GM21529 (cell line): ENCODE data around the gene LRCH1.
"Not testable (repeated sequence)": the region's sequence is repeated elsewhere in the genome, so short reads cannot be mapped to it uniquely, and the experiment has no call there.

ENCODE experiments used
- ATAC-seq: cut with Tn5 transposase; IDR thresholded peaks from one replicate; pipeline ENCODE4 v1.9.1; 2021; ENCODE audit not compliant: unreplicated experiment

Gene LRCH1, protein sequence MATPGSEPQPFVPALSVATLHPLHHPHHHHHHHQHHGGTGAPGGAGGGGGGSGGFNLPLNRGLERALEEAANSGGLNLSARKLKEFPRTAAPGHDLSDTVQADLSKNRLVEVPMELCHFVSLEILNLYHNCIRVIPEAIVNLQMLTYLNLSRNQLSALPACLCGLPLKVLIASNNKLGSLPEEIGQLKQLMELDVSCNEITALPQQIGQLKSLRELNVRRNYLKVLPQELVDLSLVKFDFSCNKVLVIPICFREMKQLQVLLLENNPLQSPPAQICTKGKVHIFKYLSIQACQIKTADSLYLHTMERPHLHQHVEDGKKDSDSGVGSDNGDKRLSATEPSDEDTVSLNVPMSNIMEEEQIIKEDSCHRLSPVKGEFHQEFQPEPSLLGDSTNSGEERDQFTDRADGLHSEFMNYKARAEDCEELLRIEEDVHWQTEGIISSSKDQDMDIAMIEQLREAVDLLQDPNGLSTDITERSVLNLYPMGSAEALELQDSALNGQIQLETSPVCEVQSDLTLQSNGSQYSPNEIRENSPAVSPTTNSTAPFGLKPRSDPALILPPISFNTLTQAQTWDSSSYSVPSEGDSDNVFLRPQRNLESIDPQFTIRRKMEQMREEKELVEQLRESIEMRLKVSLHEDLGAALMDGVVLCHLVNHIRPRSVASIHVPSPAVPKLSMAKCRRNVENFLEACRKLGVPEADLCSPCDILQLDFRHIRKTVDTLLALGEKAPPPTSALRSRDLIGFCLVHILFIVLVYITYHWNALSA

DNA sequence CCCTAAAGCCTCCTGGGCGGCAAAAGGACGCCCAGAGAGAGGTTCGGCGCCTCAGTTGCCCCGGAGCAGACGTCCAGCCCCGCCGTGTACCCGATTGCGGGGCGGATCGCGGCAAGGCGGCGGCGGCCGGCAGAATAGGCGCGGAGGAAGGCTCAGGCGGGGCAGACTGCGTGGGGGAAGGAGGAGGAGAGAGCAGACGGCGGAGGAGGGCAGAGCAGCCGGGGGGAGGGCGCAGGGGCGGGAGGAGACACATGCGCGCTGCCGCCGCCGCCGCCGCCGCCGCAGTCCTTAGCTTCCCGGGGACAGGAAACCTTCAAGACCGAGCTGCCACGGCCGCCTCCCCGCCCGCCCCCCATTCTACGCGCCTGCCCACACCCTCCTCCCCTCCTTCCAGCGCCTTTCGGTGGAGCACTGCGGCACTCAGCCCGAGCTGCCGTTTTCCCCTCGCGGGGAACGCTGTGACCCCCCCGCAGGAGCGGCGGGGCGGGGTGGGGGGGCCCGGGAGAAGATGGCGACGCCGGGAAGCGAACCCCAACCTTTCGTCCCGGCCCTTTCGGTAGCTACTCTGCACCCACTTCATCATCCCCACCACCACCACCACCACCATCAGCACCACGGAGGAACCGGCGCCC lies at the start of gene LRCH1:
Gene LRCH1, plus strand, starts transcription at position 282 of the 632 bp plus-strand sequence. Its CDS starts 227 bp downstream, at position 509.
- peak; percentile 59 for ATAC-seq

DNA sequence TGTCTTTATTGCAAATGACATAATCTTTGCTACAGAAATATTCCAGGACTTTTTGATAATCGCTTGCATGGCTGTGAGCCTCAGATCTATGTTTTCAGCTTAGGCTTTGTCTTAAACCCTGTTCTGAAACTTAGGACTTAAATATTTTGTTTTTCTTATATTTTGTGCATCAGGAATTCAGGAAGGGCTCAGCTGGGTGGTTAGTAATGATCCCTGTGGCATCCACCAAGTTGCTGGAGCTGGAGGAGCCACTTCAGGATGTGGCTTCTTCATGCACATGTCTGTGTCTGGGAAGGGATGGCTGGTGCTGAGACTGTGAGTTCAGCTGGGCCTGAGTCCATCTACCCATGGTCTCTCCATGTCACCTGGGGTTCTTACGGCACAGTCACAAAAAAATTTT lies 48.9 kb upstream of the LRCH1 start:
- no peak for ATAC-seq

- ATAC-seq: no peak
These were observed 45.0 kb upstream of the LRCH1 start for GRCh38 chr13:46507981-46508380.

DNA sequence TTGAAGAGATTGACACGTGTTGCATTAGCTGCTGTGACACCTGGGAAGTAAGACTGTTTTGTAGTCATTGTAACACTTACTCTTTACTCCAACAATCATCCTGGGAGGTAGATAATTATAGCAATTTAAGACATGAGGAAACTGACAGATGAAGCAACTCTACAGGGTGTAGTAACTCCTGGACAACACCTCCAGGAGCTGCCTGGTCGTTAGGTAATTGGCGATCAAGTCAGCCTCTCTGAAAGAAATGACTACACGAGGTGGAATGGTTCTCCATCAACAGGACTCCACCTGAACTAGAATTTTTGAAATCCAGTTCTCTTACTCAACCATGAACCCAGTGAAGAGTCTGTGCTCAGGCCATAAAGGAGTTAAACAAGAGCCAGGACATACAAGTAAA lies 43.0 kb upstream of the LRCH1 start:
- no peak for ATAC-seq

GRCh38 chr13:46515803-46516202 lies 37.2 kb upstream of the LRCH1 start:
- ATAC-seq: no peak

DNA sequence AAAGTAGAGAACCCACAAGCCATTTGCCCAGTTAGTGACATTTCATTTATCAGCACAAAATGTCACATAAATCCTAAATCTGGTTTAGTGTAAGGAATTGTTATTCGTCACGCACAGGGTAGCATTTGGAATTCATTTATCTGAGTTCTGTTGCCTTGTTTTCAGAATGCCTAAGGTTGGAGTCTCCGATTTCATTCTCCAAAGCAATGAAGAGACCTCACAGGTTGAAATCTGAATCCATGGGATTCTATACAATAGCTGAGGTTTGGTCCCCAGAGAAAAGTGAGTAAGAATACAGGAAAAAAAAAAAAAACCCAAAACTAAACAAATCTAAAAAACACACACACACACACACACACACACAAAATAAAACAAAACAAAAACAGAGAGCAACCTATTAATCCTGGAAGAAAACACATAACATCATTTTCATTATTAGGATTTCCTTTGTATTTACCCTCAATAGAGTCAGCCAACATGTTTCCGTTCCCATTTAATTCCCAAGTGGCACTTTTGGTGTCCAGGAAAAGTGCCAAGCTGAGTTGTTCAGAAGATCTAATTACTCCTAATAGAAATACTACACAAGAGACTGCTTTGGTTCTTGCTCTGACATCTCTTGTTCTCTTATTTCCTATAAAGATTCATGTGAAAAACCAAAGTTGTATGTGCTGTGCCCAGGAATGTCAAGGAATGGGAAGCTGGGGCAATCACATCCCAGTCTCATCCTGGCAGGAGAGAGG lies 36.2 kb upstream of the LRCH1 start:
- no peak for ATAC-seq

DNA sequence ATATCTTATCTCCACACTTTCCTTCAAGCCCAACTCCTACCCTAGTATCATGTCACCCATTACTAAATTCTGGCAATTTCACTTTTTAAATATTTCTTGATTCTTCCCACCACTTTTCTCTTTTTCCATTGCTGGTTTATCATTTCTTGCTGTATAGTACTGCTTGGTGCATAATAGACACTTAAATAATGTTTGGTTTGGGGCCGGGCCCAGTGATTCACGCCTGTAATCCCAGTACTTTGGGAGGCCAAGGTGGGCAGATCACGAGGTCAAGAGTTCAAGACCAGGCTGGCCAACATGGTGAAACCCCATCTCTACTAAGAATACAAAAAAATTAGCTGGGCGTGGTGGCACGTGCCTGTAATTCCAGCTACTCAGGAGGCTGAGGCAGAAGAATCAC lies 35.2 kb upstream of the LRCH1 start:
- ATAC-seq: not testable (repeated sequence)

- no peak for ATAC-seq
These were observed 33.8 kb upstream of the LRCH1 start for GRCh38 chr13:46519182-46519581.

- no peak for ATAC-seq
These were observed 32.8 kb upstream of the LRCH1 start for GRCh38 chr13:46520166-46520565.

DNA sequence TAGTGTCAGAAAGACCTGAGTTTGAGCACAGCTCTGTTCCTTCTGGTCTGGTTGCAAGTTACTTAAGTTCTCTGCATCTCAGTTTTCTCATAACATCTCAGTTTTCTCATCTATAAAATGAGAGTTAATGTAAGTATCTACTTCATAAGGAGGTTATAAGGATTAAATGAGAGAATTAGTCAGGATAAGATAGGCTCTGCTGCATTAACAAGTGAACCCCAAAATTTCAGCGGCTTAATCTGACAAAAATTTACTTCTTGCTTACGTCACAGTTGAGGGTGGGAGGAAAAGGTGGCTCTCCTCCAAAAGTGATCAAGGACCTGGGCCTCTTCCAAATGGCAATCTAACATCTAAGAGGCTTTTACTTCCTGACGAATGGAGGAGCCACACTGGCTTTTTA lies 31.5 kb upstream of the LRCH1 start:
- no peak for ATAC-seq

DNA sequence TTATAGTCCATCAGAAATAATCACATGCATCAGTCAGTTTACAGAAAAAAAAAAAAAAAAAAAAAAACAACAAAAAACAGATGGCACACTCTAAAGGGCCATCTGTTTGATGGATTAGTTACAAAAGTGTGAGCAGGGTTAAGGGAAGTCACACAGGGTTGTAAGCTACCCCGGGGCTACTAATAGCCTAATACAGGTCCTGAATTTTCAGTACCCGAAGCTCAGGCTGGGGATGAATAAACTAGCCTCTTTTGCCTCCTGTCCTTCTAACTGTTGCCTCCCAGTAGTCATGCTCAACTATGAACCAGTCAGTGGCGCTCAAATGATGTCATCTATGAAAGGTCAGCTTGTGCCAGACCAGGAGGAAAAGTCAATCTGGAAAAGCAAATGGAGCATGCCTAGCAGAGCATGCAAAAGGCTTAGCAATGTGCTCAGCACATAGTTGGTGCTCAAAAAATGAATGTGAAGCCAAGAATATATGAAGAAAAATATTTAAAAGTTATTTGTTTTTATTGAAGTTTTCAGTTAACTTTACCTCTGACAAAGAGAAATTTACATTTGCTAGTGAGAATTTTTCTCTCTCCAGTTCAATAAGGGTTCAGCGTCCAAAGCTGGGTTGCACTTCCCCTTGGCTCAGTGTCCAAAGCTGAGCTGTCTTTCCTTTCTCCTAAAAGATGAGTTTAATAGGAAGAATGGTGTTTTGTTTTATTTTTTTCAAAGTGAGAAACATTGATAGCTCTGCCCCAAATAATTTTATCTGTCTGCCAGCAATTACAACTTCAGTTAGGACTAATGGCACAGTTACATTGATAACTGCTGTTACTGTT lies 30.8 kb upstream of the LRCH1 start:
- no peak for ATAC-seq

DNA sequence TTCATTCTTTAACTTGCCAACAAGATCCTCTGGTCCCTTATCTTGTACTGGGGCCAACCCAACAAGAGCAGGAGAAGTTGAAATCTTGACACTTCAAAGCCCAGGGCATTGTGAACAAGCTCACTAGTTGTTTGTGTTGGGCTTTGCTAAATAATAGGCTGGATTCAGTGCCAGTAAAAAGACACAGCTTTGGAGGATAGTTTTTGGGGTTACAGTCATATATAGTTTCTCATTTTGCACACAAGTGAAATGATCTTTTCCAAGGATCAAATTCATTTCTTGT lies 30.3 kb upstream of the LRCH1 start:
- no peak for ATAC-seq

DNA sequence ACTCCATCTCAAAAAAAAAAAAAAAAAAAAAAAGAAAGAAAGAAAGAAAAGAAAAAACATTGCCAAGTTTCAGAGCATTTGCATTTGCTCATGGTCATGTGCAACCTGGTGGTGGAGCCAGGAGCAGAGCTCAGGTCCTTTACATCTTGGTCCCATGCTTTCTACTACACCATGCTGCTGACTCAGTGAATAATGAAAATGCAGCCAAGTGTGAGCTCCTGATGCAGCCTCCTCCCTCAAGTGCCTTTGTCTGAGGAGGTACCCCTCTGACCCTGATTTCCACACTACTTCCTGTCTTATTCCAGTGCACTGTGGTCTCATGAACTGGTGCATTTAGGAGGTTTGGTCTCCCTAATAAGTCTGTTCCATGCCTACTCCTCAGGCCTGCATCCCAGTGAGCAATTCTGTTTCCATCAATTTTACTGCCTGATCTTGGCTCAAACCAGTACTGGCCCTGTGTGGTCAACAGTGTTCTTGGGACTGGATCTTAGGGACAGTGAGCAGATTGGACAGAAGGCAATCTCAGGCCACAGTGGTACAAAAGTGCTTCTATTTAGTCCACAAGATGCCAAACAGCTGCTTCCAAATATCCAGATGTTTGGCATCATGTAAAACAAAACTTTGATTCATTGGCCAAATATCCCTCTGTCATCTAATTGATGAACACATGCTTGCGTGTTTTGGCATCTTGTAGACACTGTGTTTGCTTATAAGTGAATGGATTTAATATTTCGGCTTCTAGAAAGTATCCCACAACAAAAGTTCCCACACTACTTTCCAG lies 28.8 kb upstream of the LRCH1 start:
- no peak for ATAC-seq

GRCh38 chr13:46526100-46526735 lies 26.8 kb upstream of the LRCH1 start:
- ATAC-seq: no peak

DNA sequence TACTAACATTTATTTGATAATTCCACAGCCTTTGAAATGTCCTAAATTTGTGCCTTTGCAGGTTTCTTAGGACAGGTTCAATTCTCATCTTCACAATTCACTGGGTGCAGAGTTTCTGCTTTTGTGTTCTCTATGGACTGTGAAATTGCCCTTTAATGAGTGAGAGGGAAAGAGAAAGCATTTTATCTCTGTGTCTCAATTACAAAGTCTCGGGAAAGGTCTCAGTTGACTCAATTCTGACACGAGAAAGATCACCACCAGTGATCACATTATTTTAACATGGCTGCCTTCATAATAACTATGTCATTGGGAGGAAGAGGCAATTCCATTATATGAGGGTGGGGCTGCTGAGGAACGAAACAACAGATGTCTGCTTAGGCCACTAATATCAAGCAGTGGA lies 26.2 kb upstream of the LRCH1 start:
- no peak for ATAC-seq

DNA sequence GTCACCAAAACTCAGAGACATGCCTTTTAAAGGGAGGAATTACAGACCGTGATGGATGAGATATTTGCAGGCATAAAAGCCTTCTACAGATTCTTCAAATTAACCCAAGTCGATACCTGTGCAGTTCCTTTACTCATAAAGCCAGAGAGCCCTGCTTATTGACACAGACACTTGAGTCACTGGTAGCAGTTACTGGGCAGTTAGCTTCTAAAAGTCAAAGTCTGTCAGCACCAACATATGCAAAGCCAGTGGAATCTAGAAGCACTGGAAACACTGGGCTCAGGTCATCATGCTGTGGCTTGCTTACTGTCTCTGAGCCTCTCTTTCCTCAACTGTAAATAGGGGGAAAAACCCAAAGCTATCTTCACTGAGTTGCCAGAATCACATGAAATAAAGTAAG lies 25.7 kb upstream of the LRCH1 start:
- ATAC-seq: no peak

DNA sequence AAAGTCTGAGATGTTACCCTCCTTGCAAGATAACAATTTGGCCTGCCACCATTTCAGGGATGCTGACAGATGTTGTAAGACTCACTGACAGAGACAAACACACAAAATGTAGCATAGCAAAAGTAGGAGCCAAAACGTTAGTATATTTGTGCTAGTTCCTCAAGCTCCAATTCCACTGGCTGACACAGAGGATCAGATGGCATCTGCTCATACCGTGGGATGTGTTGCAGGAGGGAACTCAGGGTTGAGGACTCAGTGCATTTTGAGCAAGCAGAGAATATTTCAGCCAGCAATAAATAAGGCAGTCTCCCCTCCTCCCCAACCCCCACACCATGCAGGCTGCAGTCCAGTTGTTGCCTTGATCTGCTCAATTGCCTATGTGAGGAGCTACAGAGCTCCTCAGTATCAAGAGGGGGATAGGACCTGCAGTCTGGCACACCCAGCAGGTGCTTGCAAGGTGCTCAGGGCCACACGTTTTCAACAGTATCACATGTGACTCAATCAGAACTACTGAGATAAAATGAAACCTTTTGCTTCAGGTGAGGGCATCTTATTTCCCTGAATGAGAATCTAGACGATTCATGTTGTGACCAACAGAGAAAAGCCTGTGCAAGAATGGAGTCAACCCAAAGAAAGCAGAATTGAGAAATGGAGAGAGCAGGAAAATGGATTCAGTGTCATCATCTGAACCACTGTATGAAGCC lies 23.6 kb upstream of the LRCH1 start:
- no peak for ATAC-seq

DNA sequence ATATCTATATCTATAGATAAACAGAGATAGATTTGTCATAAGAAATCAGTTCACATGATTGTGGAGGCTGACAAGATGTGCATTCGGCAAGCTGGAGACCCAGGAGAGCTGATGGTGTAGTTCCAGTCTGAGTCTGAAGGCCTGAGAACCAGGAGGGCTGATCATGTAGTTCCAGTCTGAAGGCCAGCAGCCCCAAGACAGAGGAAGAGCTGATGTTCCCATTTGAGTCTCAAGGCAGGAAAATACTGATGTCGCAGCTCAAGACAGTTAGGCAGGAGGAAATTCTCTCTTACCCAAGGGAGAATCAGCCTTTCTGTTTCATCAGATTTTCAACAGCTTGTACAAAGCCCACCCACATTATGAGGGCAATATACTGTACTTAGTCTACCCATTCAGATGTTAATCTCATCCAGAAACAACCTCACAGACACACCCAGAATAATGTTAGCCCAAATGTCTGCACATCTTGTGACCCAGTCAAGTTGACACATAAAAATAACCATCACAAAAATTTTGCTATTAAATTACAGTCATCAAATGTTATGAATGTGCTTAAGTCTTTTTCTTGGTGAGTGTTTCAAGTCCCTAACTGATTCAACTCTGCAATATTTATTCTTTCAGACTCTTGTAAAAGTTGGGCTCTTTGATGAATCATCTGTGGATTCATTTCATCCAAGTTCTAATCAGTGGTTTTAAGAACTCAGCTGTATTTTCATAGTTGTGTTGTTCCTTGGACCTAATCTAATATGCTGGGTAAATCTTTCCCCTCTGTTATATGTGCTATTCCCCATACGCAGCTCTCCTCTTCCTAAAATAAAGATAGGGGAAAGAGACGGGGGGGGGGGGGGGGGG lies 22.7 kb upstream of the LRCH1 start:
- ATAC-seq: no peak
